ENCODE data around the gene YBX3. TPM values are rescaled to one million over a fixed set of nuclear protein-coding genes. Genes with fewer than 3 reads are reported as not detected.

YBX3 gene
- total and polyA plus RNA-seq, 2 of the 13 experiments (the other 11 are each of a cell fraction or from before 2014, with no cell fraction given), result 77.5 to 99.6 TPM

- TF ChIP-seq HNF1B (CRISPR knock-in tag; IDR thresholded peaks at IDR 0.05) (0 out of 2 replicates have a peak, but pooled peaks have one; percentile 45), FUBP1 (CRISPR knock-in tag; IDR thresholded peaks at IDR 0.05; ENCODE audit: borderline replicate concordance) (no peak), TP53 (CRISPR knock-in tag; conservative IDR thresholded peaks at IDR 0.05) (no peak), ZNF576 (CRISPR knock-in tag; IDR thresholded peaks at IDR 0.05) (no peak), KLF9 (CRISPR knock-in tag; IDR thresholded peaks at IDR 0.05; ENCODE audit: low read depth) (no peak), ZNF639 (CRISPR knock-in tag; conservative IDR thresholded peaks at IDR 0.05) (no peak), RFXAP (CRISPR knock-in tag; IDR thresholded peaks at IDR 0.05; ENCODE audit: borderline replicate concordance) (no peak), TFDP2 (CRISPR knock-in tag; IDR thresholded peaks at IDR 0.05) (peak; percentile 53), ZNF644 (CRISPR knock-in tag; IDR thresholded peaks at IDR 0.05; ENCODE audit: low read depth) (0 out of 2 replicates have a peak, but pooled peaks have one; percentile 26), GTF3A (CRISPR knock-in tag; conservative IDR thresholded peaks at IDR 0.05) (no peak), SMC3 (IDR thresholded peaks at IDR 0.05; ENCODE audit: low read length) (peak; percentile 40; the same call in 1 of the 2 replicates)
Measured at GRCh38 chr12:10673659-10674384, 49.3 kb downstream of the YBX3 start, which contains the start of gene STYK1 (continued).

All from HepG2 (cell line).